Fibroblast of skin of left quadriceps (primary cell): Measurements from ENCODE around the gene PYGB.
"Not testable (repeated sequence)": the region's sequence is repeated elsewhere in the genome, so short reads cannot be mapped to it uniquely, and the experiment has no call there.

Source experiments
- DNase-seq, 2 experiments: peaks; one replicate each; pipeline ENCODE4 v3.0.0-alpha.2; 2013; ENCODE audit warnings: low read depth in 2 of 2

PYGB gene

GRCh38 chr20:25249198-25249931 lies 1.5 kb downstream of the PYGB start:
- DNase-seq, result no peak

GRCh38 chr20:25250508-25250907 lies 2.6 kb downstream of the PYGB start:
- no peak for DNase-seq

GRCh38 chr20:25251019-25251418 lies 3.1 kb downstream of the PYGB start:
- DNase-seq, result no peak

- DNase-seq, result no peak
Observed at GRCh38 chr20:25251558-25251957, 3.7 kb downstream of the PYGB start.

GRCh38 chr20:25252230-25252651 lies 4.4 kb downstream of the PYGB start:
- DNase-seq, result no peak

- no peak for DNase-seq
Observed at GRCh38 chr20:25252686-25253421, 5.0 kb downstream of the PYGB start.

- no peak for DNase-seq
Observed at GRCh38 chr20:25253606-25254275, 5.9 kb downstream of the PYGB start.

GRCh38 chr20:25254571-25254970 lies 6.7 kb downstream of the PYGB start:
- DNase-seq, result no peak

GRCh38 chr20:25254986-25255680 lies 7.2 kb downstream of the PYGB start:
- no peak for DNase-seq

GRCh38 chr20:25256226-25256859 lies 8.5 kb downstream of the PYGB start:
- no peak for DNase-seq

- no peak for DNase-seq
Observed at GRCh38 chr20:25257130-25257529, 9.2 kb downstream of the PYGB start.

- DNase-seq, result no peak
Observed at GRCh38 chr20:25257756-25258475, 10.0 kb downstream of the PYGB start.

GRCh38 chr20:25258476-25258805 lies 10.6 kb downstream of the PYGB start:
- DNase-seq, result no peak

GRCh38 chr20:25258828-25259227 lies 10.9 kb downstream of the PYGB start:
- DNase-seq, result no peak

GRCh38 chr20:25259358-25259757 lies 11.5 kb downstream of the PYGB start:
- DNase-seq, result no peak

- no peak for DNase-seq
Observed at GRCh38 chr20:25259788-25260254, 11.9 kb downstream of the PYGB start.

GRCh38 chr20:25260770-25261437 lies 13.0 kb downstream of the PYGB start:
- DNase-seq, result not testable (repeated sequence)

- DNase-seq, result no peak
Observed at GRCh38 chr20:25269057-25269832, 21.4 kb downstream of the PYGB start.

- DNase-seq, result no peak
Observed at GRCh38 chr20:25269833-25270170, 21.9 kb downstream of the PYGB start.

GRCh38 chr20:25270829-25271251 lies 23.0 kb downstream of the PYGB start:
- DNase-seq, result no peak
